SK-N-SH (cell line): ENCODE measurements around the gene STK32A. TPM values are rescaled to one million over a fixed set of nuclear protein-coding genes. Genes with fewer than 3 reads are reported as not detected.

ENCODE experiments used
- CTCF ChIA-PET: fragments of 300-600, 350-600 bp; formaldehyde crosslinking; extraction: SDS; loops from one replicate; lab custom pipeline; 2021; lab: Yijun Ruan, JAX
- POLR2A ChIA-PET: fragments of 350-600 bp; sonication (Branson Sonifier 250); formaldehyde crosslinking; extraction: SDS; loops from one replicate; lab custom pipeline; 2020; ENCODE audit warnings: antibody characterized with exemption, inconsistent platforms; lab: Yijun Ruan, JAX
- DNase-seq: peaks from one replicate; pipeline ENCODE4 v3.0.0; 2012
- H2AFZ ChIP-seq: fragments of 200-600 bp; sonication (generic); 2 replicates; pipeline ENCODE4 v1.8.1; 2016; ENCODE audit warnings: antibody characterized with exemption, mild to moderate bottlenecking, low read depth
- H3F3A ChIP-seq: fragments of 200-600 bp; sonication (generic); replicated peaks from 2 replicates; pipeline ENCODE3; 2016; ENCODE audit warnings: antibody characterized with exemption, mild to moderate bottlenecking; ENCODE audit not compliant: insufficient read depth
- H3K27ac ChIP-seq, 2 experiments: fragments of 200-500 bp in 1 of 2; fragments of 200-600 bp in 1 of 2; sonication (Bioruptor generic) in 1 of 2; sonication (generic), shearing (Covaris generic) in 1 of 2; 2 replicates each; pipeline versions ENCODE4 v1.5.1 to v1.6.1; 2014 to 2016; ENCODE audit warnings: low read depth in 2 of 2, inconsistent platforms in 1 of 2, low read length in 1 of 2, mild to moderate bottlenecking in 1 of 2, mixed read lengths in 1 of 2
- H3K27me3 ChIP-seq: fragments of 200-600 bp; sonication (generic), shearing (Covaris generic); 2 replicates; pipeline ENCODE4 v1.6.1; 2016; ENCODE audit warnings: mixed run types; ENCODE audit not compliant: insufficient read depth
- H3K36me3 ChIP-seq, 2 experiments: fragments of 200-500 bp in 1 of 2; fragments of 200-600 bp in 1 of 2; sonication (Bioruptor generic) in 1 of 2; sonication (generic) in 1 of 2; replicated peaks in 1 of 2; 2 replicates each; pipeline versions ENCODE3 to v1.5.1; 2014 to 2016; ENCODE audit warnings: low read length in 1 of 2, mild to moderate bottlenecking in 1 of 2; ENCODE audit not compliant: insufficient read depth in 2 of 2, control insufficient read depth in 1 of 2
- H3K4me1 ChIP-seq, 2 experiments: fragments of 200-500 bp in 1 of 2; fragments of 200-600 bp in 1 of 2; sonication (Bioruptor generic) in 1 of 2; sonication (generic), shearing (Covaris generic) in 1 of 2; 2 replicates each; pipeline versions ENCODE4 v1.5.1 to v1.6.1; 2014 to 2016; ENCODE audit warnings: low read depth in 1 of 2, low read length in 1 of 2, mixed run types in 1 of 2; ENCODE audit not compliant: insufficient read depth in 2 of 2, control insufficient read depth in 1 of 2
- H3K4me2 ChIP-seq: fragments of 200-600 bp; sonication (generic), shearing (Covaris generic); 2 replicates; pipeline ENCODE4 v1.6.1; 2017; ENCODE audit warnings: mixed run types
- H3K4me3 ChIP-seq, 2 experiments: fragments of 200-500 bp in 1 of 2; fragments of 200-600 bp in 1 of 2; sonication (Bioruptor generic) in 1 of 2; sonication (generic), shearing (Covaris generic) in 1 of 2; 2 replicates each; pipeline versions ENCODE4 v1.5.1 to v1.8.1; 2014 to 2016; ENCODE audit warnings: low read depth in 2 of 2, inconsistent platforms in 1 of 2, low read length in 1 of 2, mild to moderate bottlenecking in 1 of 2, mixed read lengths in 1 of 2, moderate library complexity in 1 of 2
- H3K79me2 ChIP-seq: fragments of 200-600 bp; sonication (generic); 2 replicates; pipeline ENCODE4 v1.8.1; 2017; ENCODE audit warnings: mild to moderate bottlenecking; ENCODE audit not compliant: insufficient read depth
- H3K9ac ChIP-seq: fragments of 200-600 bp; sonication (generic); 2 replicates; pipeline ENCODE4 v1.6.1; 2017; ENCODE audit warnings: mixed run types
- H3K9me2 ChIP-seq: fragments of 200-600 bp; sonication (generic); 2 replicates; pipeline ENCODE4 v1.6.1; 2017; ENCODE audit warnings: mixed run types
- H3K9me3 ChIP-seq: fragments of 200-600 bp; sonication (generic); 2 replicates; pipeline ENCODE4 v1.6.1; 2017; ENCODE audit warnings: mixed run types, mild to moderate bottlenecking, moderate library complexity
- H4K20me1 ChIP-seq: fragments of 200-600 bp; sonication (generic); 2 replicates; pipeline ENCODE4 v1.6.1; 2017; ENCODE audit warnings: mild to moderate bottlenecking, mixed run types; ENCODE audit not compliant: insufficient read depth
- CHD2 ChIP-seq: fragments of 150-350 bp; IDR thresholded peaks from 2 replicates; pipeline ENCODE4 v1.6.1; 2018; ENCODE audit warnings: low read length; ENCODE audit not compliant: partially characterized antibody
- ELF1 ChIP-seq: IDR thresholded peaks from 2 replicates; pipeline ENCODE4 v1.4.0; 2012
- EP300 ChIP-seq, 2 experiments: IDR thresholded peaks; 2 replicates each; pipeline versions ENCODE4 v1.4.0 to v1.6.1; 2012; ENCODE audit warnings: borderline replicate concordance in 1 of 2, low read depth in 1 of 2, low read length in 1 of 2
- FOSL2 ChIP-seq: IDR thresholded peaks from 2 replicates; pipeline ENCODE4 v1.4.0; 2012; ENCODE audit warnings: low read depth, mild to moderate bottlenecking, moderate library complexity, borderline replicate concordance
- GABPA ChIP-seq: IDR thresholded peaks from 2 replicates; pipeline ENCODE4 v1.4.0; 2012; ENCODE audit warnings: low read depth, mild to moderate bottlenecking
- IRF3 ChIP-seq: fragments of 150-350 bp; IDR thresholded peaks from 2 replicates; pipeline ENCODE4 v1.6.1; 2016; ENCODE audit warnings: mild to moderate bottlenecking, low read depth, low read length
- JUND ChIP-seq: IDR thresholded peaks from 2 replicates; pipeline ENCODE4 v1.4.0; 2012
- NFIC ChIP-seq: IDR thresholded peaks from 2 replicates; pipeline ENCODE4 v1.4.0; 2012; ENCODE audit warnings: borderline replicate concordance
- POLR2AphosphoS5 ChIP-seq: IDR thresholded peaks from 2 replicates; pipeline ENCODE4 v1.6.1; 2012; ENCODE audit warnings: low read depth, low read length
- RCOR1 ChIP-seq: fragments of 150-350 bp; IDR thresholded peaks from 2 replicates; pipeline ENCODE4 v1.6.1; 2017; ENCODE audit warnings: antibody characterized with exemption, low read length
- REST ChIP-seq: IDR thresholded peaks from 2 replicates; pipeline ENCODE4 v1.6.1; 2012; ENCODE audit warnings: mild to moderate bottlenecking, low read depth, low read length, moderate library complexity
- RFX5 ChIP-seq: IDR thresholded peaks from 2 replicates; pipeline ENCODE4 v1.6.1; 2012; ENCODE audit warnings: mild to moderate bottlenecking, improper control_type of control experiment, low read length
- SIN3A ChIP-seq: IDR thresholded peaks from 2 replicates; pipeline ENCODE4 v1.6.1; 2012; ENCODE audit warnings: low read depth, mild to moderate bottlenecking, low read length, moderate library complexity, borderline replicate concordance
- SMC3 ChIP-seq: IDR thresholded peaks from 2 replicates; pipeline ENCODE4 v1.6.1; 2012; ENCODE audit warnings: low read depth, low read length, improper control_type of control experiment
- TAF1 ChIP-seq: IDR thresholded peaks from 2 replicates; pipeline ENCODE4 v1.6.1; 2012; ENCODE audit warnings: low read depth, mild to moderate bottlenecking, low read length, moderate library complexity, borderline replicate concordance
- TCF12 ChIP-seq: IDR thresholded peaks from 2 replicates; pipeline ENCODE4 v1.4.0; 2012
- TEAD4 ChIP-seq: IDR thresholded peaks from 2 replicates; pipeline ENCODE4 v1.4.0; 2012; ENCODE audit warnings: mild to moderate bottlenecking, borderline replicate concordance; ENCODE audit not compliant: insufficient read depth
- ZBTB33 ChIP-seq: IDR thresholded peaks from 2 replicates; pipeline ENCODE4 v1.4.0; 2012; ENCODE audit warnings: low read depth, borderline replicate concordance
- WGBS: methylation state at CpG from one replicate; pipeline ENCODE4 v1.1.6; 2017; ENCODE audit warnings: low lambda C conversion rate; 5-methylcytosine and 5-hydroxymethylcytosine counted together
- polyA plus RNA-seq, 3 experiments: library from polyadenylated mRNA; depleted of rRNA; stranded (reverse); fragments of >200 nt; gene quantifications; 2 replicates each; pipeline ENCODE4 v1.2.3, GENCODE V29; 2012
- TF ChIP-seq, protein P1 (sequence below): IDR thresholded peaks from 2 replicates; pipeline ENCODE4; 2012
- TF ChIP-seq, protein P2 (sequence below): IDR thresholded peaks from 2 replicates; pipeline ENCODE4 v1.4.0; 2012; ENCODE audit warnings: low read depth

The STK32A gene
- polyA plus RNA-seq, 1 of the 3 experiments (the other 2 are of a cell fraction) = 0.20 TPM

DNA sequence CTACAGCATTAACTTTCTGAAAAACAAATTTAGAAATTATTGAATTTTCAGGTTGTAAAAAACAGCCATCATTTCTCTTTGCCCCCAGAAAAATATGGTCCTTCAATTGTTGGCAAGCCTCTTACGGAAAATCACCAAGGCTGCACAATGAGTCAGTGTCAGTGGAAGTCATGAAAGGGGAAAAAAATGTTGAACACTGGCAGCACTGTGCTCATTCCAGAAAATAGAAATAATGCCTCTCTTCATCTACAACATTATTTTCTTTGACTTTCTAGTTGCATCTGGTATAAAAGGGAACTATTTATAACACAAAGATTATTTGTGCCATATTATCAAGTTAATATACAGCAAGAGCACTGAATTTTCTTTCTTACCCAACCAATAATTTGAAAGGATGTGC, 26.7 kb upstream of the STK32A start:
- no peaks in the 10 kb centered on the region; a peak in 2 of 4 replicates for H3K4me1 ChIP-seq
- no peaks in the 10 kb centered on the region for H3K9me2 ChIP-seq
- no peaks in the 10 kb centered on the region for H3F3A ChIP-seq
- H3K27ac ChIP-seq = peak overlapping the region in 1 of 2 experiments; percentile 30; a peak in 1 of 4 replicates
- no peaks in the 10 kb centered on the region for H3K79me2 ChIP-seq
- H4K20me1 ChIP-seq = no peaks in the 10 kb centered on the region
- 36% methylated on average over 1 of the region's 1 CpG for WGBS
- TF ChIP-seq, protein P1, sequence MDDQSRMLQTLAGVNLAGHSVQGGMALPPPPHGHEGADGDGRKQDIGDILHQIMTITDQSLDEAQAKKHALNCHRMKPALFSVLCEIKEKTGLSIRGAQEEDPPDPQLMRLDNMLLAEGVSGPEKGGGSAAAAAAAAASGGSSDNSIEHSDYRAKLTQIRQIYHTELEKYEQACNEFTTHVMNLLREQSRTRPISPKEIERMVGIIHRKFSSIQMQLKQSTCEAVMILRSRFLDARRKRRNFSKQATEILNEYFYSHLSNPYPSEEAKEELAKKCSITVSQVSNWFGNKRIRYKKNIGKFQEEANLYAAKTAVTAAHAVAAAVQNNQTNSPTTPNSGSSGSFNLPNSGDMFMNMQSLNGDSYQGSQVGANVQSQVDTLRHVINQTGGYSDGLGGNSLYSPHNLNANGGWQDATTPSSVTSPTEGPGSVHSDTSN = peak; percentile 30; the same call in 1 of the 2 replicates
- TF ChIP-seq ZBTB33 (no peak), NFIC (peak; percentile 57; the same call in 1 of the 2 replicates), FOSL2 (peak; percentile 44; the same call in 1 of the 2 replicates)
- TF ChIP-seq, all 33 proteins: peak for 3
- Histone ChIP-seq H3K36me3 (no peaks in the 10 kb centered on the region), H3K27me3 (no peaks in the 10 kb centered on the region), H2AFZ (no peak overlapping the region), H3K9ac (no peak overlapping the region), H3K4me3 (no peak overlapping the region), H3K9me3 (no peaks in the 10 kb centered on the region), H3K4me2 (no peak overlapping the region)
- CTCF ChIA-PET = interaction anchor here (1.1 kb wide), 1 partner anchor 162 kb away, joined by 3 read pairs; no protein-coding TSS in a partner anchor
- DNase-seq = no peak
- POLR2A ChIA-PET = no interaction called here

DNA sequence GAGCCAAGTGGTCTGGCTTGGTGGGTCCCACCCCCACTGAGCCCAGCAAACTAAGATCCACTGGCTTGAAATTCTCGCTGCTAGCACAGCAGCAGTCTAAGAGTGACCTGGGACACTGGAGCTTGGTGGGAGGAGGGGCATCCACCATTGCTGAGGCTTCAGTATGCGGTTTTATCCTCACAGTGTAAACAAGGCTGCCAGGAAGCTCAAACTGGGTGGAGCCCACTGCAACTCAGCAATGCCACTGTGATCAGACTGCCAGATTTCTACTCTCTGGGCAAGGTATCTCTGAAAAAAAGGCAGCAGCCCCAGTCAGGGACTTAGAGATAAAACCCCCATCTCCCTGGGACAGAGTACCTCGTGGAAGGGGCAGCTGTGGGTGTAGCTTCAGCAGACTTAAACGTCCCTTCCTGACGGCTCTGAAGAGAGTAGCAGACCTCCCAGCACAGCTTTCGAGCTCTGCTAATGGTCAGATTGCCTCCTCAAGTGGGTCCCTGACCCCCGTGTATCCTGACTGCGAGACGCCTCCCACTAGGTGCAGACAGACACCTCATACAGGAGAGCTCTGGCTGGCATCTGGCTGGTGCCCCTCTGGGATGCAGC, 18.2 kb upstream of the STK32A start:
- Histone ChIP-seq H3F3A (no peaks in the 10 kb centered on the region), H3K4me2 (no peak overlapping the region), H3K9me3 (no peaks in the 10 kb centered on the region), H2AFZ (no peak overlapping the region), H3K79me2 (no peaks in the 10 kb centered on the region), H4K20me1 (no peaks in the 10 kb centered on the region), H3K9me2 (no peaks in the 10 kb centered on the region), H3K36me3 (no peaks in the 10 kb centered on the region), H3K9ac (no peak overlapping the region), H3K4me3 (no peak overlapping the region), H3K4me1 (peaks cover 0 to 3% of the 10 kb centered on the region in 2 experiments; a peak in 3 of 4 replicates), H3K27me3 (no peaks in the 10 kb centered on the region), H3K27ac (no peak overlapping the region)
- CTCF ChIA-PET = interaction anchor here (0.6 to 2.5 kb wide), 5 partner anchors 28 to 362 kb away, joined by 3 to 10 read pairs (median 4); no protein-coding TSS in a partner anchor
- POLR2A ChIA-PET = no interaction called here
- 47% methylated on average over 6 of the region's 9 CpGs for WGBS
- DNase-seq = no peak
- TF ChIP-seq IRF3 = no peak
- no peak for TF ChIP-seq REST
- TF ChIP-seq EP300 (IDR thresholded peaks at IDR 0.05; ENCODE audit: borderline replicate concordance in 1 of 2, low read depth in 1 of 2, low read length in 1 of 2) = no peak
- TF ChIP-seq, protein P2, sequence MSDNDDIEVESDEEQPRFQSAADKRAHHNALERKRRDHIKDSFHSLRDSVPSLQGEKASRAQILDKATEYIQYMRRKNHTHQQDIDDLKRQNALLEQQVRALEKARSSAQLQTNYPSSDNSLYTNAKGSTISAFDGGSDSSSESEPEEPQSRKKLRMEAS = no peak
- no peak for TF ChIP-seq GABPA
- no peak for TF ChIP-seq RFX5
- no peak for TF ChIP-seq ELF1
- TF ChIP-seq TCF12 = no peak
- no peak for TF ChIP-seq NFIC
- no peak for TF ChIP-seq POLR2AphosphoS5
- no peak for TF ChIP-seq TEAD4
- no peak for TF ChIP-seq TAF1
- TF ChIP-seq RCOR1 = no peak
- no peak for TF ChIP-seq SIN3A
- TF ChIP-seq SMC3 = no peak
- TF ChIP-seq CHD2 = no peak
- no peak for TF ChIP-seq JUND
- no peak for TF ChIP-seq FOSL2
